ENCODE data around the gene NUTM2D. TPM values are rescaled to one million over a fixed set of nuclear protein-coding genes. Genes with fewer than 3 reads are reported as not detected.
"Not testable (repeated sequence)": the region's sequence is repeated elsewhere in the genome, so short reads cannot be mapped to it uniquely, and the experiment has no call there.

The NUTM2D gene
- total and polyA plus RNA-seq, 2 experiments from 2014 or later: 0.42 to 5.3 TPM

DNA sequence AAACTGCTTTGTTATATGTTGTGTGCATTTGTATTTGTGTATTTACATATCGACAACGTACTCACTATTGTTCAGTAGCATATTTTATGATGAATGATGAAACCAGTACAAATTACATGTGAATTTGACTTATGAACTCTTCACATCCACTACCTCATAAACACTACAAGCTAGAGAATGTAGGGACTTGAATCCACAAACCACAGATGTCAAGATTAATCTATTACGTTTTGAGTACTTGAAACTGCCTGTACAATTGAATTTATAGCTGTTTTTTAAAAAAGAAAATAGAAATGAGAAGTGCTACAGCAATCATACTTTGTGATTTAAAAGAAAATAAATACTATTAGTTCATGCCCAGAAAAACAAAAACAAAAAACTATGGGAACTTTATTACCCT, 4.7 kb upstream of the NUTM2D start:
- H3K9me3 ChIP-seq (ENCODE audit: low read depth); H3K36me3 ChIP-seq (replicated peaks; ENCODE audit: insufficient read depth, low read depth); H3K79me2 ChIP-seq; H3K4me1 ChIP-seq (ENCODE audit: insufficient read depth); H3K27me3 ChIP-seq; H4K20me1 ChIP-seq (ENCODE audit: insufficient read depth, poor library complexity, severe bottlenecking); H3K27ac ChIP-seq; H3K4me2 ChIP-seq; H2AFZ ChIP-seq; H3K4me3 ChIP-seq; H3K9me2 ChIP-seq (replicated peaks; ENCODE audit: insufficient read depth); DNase-seq (ENCODE audit: low spot score): not testable (repeated sequence)
- WGBS (ENCODE audit: low lambda C conversion rate, missing lambda C conversion rate): 75% methylated on average over 3 of the region's 3 CpGs

DNA sequence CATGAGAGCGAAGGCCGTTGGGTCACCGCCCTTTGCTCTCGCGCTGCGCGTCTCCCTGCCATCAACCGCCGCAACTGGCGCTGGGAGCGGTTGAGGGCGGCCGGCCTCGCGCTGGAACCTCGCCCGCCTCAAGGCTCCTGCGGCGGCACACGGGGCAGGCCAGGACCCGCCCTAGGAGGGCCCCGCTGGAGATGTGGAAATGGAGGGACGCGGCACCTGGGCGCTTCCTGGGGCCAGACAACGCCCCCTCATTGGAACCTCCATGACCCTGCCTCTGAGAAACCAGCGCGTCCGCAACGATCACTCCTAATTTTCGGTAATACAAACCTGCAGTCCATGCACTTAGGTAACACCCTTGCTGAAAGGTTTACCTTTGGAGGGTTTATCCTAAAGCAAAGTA, 2.4 kb upstream of the NUTM2D start:
- H3K27me3 ChIP-seq; H3K9me3 ChIP-seq (ENCODE audit: low read depth); H3K4me3 ChIP-seq; H3K4me2 ChIP-seq; H3K27ac ChIP-seq; H3K4me1 ChIP-seq (ENCODE audit: insufficient read depth); H4K20me1 ChIP-seq (ENCODE audit: insufficient read depth, poor library complexity, severe bottlenecking); DNase-seq (ENCODE audit: low spot score); H3K36me3 ChIP-seq (replicated peaks; ENCODE audit: insufficient read depth, low read depth); H2AFZ ChIP-seq; H3K79me2 ChIP-seq; H3K9me2 ChIP-seq (replicated peaks; ENCODE audit: insufficient read depth): not testable (repeated sequence)
- 99% methylated on average over 19 of the region's 31 CpGs for WGBS (ENCODE audit: low lambda C conversion rate, missing lambda C conversion rate)

DNA sequence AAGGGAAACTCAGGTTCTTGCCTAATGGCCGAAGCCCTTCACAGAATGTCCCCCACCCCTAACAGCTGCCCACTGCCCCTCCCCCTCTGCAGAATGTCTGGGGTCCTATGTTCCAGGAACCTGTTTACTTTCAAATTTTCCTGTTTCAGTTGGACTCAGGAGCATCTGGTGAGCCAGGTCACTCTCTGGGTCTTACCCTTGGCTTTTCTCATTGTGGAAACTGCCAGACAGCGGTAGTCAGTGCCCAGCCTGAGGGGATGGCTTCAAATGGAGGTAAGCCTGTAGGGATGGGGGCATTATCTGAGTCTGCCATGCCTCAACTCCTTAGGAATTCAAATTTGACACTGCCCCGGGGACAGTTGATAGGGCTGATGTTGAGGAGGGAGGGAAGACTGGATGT, 615 bp downstream of the NUTM2D start:
- not testable (repeated sequence) for H3K4me3 ChIP-seq

DNA sequence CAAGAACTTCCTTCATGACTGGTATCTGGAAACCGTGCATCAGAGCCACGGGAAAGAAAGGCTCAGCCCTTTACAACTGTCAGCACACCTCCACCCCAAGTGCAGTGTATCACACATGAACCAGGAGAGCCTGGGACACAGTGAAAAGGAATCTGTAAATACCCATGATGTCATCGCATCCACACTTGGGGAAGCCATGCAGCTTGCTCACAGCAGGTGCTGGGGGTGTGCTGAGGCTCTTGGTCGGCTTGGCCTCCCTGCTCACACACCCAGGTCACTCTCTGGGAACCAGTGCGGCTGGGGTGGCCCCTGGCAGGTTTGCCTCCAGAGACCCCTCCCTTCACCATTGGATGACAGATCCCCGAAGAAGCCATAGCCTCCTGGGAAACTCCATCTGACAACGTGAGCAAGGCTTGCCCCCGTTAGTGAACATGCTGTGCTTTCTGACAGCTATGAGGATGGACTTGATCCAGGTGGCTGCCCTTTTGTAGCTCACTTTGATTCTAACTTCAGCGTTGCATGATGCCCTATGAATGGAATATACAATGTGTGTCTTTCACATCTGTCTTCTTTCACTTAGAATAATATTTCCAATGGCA, 12.1 kb downstream of the NUTM2D start:
- H3K36me3 ChIP-seq (replicated peaks; ENCODE audit: insufficient read depth, low read depth); H3K27ac ChIP-seq; H4K20me1 ChIP-seq (ENCODE audit: insufficient read depth, poor library complexity, severe bottlenecking); H3K9me2 ChIP-seq (replicated peaks; ENCODE audit: insufficient read depth); DNase-seq (ENCODE audit: low spot score); H3K4me1 ChIP-seq (ENCODE audit: insufficient read depth); H2AFZ ChIP-seq; H3K27me3 ChIP-seq; H3K9me3 ChIP-seq (ENCODE audit: low read depth); H3K4me2 ChIP-seq; H3K79me2 ChIP-seq; H3K4me3 ChIP-seq: not testable (repeated sequence)
- 89% methylated on average over 6 of the region's 9 CpGs for WGBS (ENCODE audit: low lambda C conversion rate, missing lambda C conversion rate)

More for the DNA sequence above, 615 bp downstream of the NUTM2D start:
- not testable (repeated sequence) for H2AFZ ChIP-seq; DNase-seq (ENCODE audit: low spot score); H3K9me3 ChIP-seq (ENCODE audit: low read depth); H3K79me2 ChIP-seq; H3K27ac ChIP-seq; H3K9me2 ChIP-seq (replicated peaks; ENCODE audit: insufficient read depth); H3K4me1 ChIP-seq (ENCODE audit: insufficient read depth); H3K36me3 ChIP-seq (replicated peaks; ENCODE audit: insufficient read depth, low read depth); H3K27me3 ChIP-seq; H3K4me2 ChIP-seq; H4K20me1 ChIP-seq (ENCODE audit: insufficient read depth, poor library complexity, severe bottlenecking)
- WGBS (ENCODE audit: low lambda C conversion rate, missing lambda C conversion rate): 81% methylated on average over 2 of the region's 3 CpGs

DNA sequence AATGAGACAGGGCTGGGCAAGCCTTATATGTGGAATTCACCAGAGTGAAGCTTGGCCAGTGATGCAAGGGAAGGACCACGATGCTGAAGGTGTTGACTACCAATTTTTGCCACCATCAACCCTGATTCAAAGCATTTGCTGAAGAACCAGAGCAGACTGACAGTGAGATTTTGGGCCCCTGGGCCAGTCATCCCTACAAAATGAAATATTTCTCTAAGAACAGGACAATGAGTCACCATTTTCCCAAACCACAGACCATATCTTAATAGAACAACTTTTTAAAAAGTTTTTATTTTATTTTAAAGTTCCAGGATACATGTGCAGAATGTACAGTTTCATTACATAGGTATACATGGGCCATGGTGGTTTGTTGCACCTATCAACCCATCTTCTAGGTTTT, 16.5 kb downstream of the NUTM2D start:
- not testable (repeated sequence) for H3K79me2 ChIP-seq; H2AFZ ChIP-seq; H3K27me3 ChIP-seq; H3K4me3 ChIP-seq; H3K4me1 ChIP-seq (ENCODE audit: insufficient read depth); H3K36me3 ChIP-seq (replicated peaks; ENCODE audit: insufficient read depth, low read depth); H3K9me2 ChIP-seq (replicated peaks; ENCODE audit: insufficient read depth); DNase-seq (ENCODE audit: low spot score); H3K9me3 ChIP-seq (ENCODE audit: low read depth); H4K20me1 ChIP-seq (ENCODE audit: insufficient read depth, poor library complexity, severe bottlenecking); H3K4me2 ChIP-seq; H3K27ac ChIP-seq
- 73% methylated on average over 1 of the region's 1 CpG for WGBS (ENCODE audit: low lambda C conversion rate, missing lambda C conversion rate)

DNA sequence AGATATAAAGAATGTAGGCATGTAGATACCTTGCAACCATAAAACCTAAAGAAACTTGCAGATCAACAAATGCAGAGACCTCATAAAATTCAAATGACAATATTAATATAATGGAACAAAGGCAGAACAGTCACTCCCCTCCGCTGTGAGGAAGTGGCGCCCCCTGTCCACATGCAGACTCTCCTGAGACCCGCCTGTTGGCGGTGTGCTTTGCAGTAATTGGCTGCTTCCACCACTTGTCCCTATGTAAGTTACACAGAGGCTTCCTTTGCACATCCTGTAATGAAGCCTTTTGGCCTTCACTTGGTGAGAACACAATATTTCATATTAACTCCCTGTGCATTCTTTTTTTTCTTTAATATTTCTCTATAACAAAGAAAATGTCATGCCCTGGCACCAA, 21.6 kb downstream of the NUTM2D start:
- not testable (repeated sequence) for H3K9me2 ChIP-seq (replicated peaks; ENCODE audit: insufficient read depth); H3K79me2 ChIP-seq; H3K4me2 ChIP-seq; H3K36me3 ChIP-seq (replicated peaks; ENCODE audit: insufficient read depth, low read depth); H3K4me1 ChIP-seq (ENCODE audit: insufficient read depth); DNase-seq (ENCODE audit: low spot score); H4K20me1 ChIP-seq (ENCODE audit: insufficient read depth, poor library complexity, severe bottlenecking); H3K4me3 ChIP-seq; H3K27ac ChIP-seq; H2AFZ ChIP-seq; H3K27me3 ChIP-seq; H3K9me3 ChIP-seq (ENCODE audit: low read depth)
- WGBS (ENCODE audit: low lambda C conversion rate, missing lambda C conversion rate): 83% methylated on average over 4 of the region's 4 CpGs

DNA sequence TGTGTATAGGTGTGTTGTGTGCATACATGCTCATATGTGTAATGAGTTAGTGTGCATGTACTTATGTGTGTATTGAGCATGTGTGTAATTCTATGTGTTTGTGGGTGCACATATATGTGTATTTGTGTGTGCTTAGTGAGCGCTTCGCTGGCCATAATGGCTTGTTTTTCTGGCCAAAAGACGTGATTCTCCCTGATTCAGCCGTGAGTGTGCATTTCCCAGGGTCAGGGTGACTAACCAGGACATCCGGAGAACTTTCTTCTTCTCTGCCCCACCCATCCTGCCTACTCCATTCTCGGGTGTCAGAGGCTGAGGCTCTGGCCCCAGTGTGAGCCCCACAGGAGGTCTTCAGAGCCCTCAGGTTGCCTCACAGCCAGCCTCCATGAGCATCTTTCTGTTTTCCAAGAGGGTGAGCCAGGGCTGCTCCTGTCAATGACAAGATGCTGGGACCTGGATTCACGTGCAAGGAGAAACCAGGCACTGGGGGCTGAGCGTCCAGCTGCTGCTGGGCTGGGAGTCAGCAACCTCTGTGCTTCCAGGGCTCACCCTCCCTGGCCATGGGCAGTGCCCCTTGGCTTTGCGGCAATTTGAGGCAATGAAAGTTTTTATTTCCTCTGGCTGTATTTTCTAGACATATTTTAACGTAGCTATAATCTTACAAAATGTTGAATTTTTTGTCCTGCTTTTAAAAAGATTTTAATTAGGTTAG, 25.8 kb downstream of the NUTM2D start:
- DNase-seq (ENCODE audit: low spot score); H3K4me3 ChIP-seq; H3K27ac ChIP-seq; H3K4me2 ChIP-seq; H3K9me3 ChIP-seq (ENCODE audit: low read depth); H3K79me2 ChIP-seq; H3K4me1 ChIP-seq (ENCODE audit: insufficient read depth); H3K27me3 ChIP-seq; H3K9me2 ChIP-seq (replicated peaks; ENCODE audit: insufficient read depth); H3K36me3 ChIP-seq (replicated peaks; ENCODE audit: insufficient read depth, low read depth); H2AFZ ChIP-seq; H4K20me1 ChIP-seq (ENCODE audit: insufficient read depth, poor library complexity, severe bottlenecking): not testable (repeated sequence)
- 93% methylated on average over 7 of the region's 10 CpGs for WGBS (ENCODE audit: low lambda C conversion rate, missing lambda C conversion rate)

DNA sequence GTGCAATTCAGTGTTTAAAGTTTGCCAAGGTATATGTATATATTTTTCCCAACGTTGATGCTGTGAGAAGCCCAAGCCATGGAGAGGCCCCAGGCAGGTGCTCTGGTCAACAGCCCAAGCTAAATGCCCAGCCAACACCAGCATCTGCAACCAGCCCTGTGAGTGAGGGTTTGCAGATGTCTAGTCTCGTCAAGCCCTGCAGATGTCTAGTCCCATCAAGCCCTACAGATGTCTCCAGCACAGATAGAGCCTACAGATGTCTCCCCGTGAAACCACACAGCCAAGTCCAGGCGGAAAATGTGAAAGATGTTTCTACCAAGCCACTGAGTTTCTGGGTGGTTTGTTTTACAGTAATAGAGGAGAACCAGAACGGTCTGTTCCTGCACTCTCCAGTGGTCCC, 26.7 kb downstream of the NUTM2D start:
- H3K4me1 ChIP-seq (ENCODE audit: insufficient read depth); H2AFZ ChIP-seq; DNase-seq (ENCODE audit: low spot score); H3K9me3 ChIP-seq (ENCODE audit: low read depth); H3K27me3 ChIP-seq; H3K79me2 ChIP-seq; H3K4me3 ChIP-seq; H3K36me3 ChIP-seq (replicated peaks; ENCODE audit: insufficient read depth, low read depth); H3K4me2 ChIP-seq; H3K9me2 ChIP-seq (replicated peaks; ENCODE audit: insufficient read depth); H3K27ac ChIP-seq; H4K20me1 ChIP-seq (ENCODE audit: insufficient read depth, poor library complexity, severe bottlenecking): not testable (repeated sequence)
- WGBS (ENCODE audit: low lambda C conversion rate, missing lambda C conversion rate): 84% methylated on average over 5 of the region's 5 CpGs

DNA sequence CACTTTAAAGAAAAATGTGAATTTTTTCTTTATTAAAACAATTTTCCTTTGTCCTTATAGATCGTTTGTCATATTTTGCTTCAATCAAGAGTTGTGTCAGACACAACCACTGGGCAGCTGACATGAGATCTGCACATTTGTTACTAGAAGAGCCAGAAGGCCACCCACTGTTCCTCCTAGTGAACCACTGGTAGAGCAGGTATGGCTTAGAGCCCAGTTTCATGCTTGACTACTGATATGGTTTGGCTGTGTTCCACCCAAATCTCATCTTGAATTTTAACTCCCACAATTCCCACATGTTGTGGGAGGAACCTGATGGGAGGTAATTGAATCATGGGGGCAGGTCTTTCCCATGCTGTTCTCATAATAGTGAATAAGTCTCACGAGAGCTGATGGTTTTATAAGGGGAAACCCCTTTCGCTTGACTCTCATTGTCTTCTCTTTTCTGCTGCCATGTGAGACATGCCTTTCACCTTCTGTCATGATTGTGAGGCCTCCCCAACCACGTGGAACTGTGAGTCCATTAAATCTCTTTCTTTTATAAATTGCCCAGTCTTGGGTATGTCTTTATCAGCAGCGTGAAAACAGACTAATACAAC, 28.3 kb downstream of the NUTM2D start:
- not testable (repeated sequence) for H3K27ac ChIP-seq; H3K79me2 ChIP-seq; H3K4me3 ChIP-seq; H2AFZ ChIP-seq; H3K27me3 ChIP-seq; H3K4me1 ChIP-seq (ENCODE audit: insufficient read depth); H3K9me3 ChIP-seq (ENCODE audit: low read depth); DNase-seq (ENCODE audit: low spot score); H3K9me2 ChIP-seq (replicated peaks; ENCODE audit: insufficient read depth); H3K36me3 ChIP-seq (replicated peaks; ENCODE audit: insufficient read depth, low read depth); H4K20me1 ChIP-seq (ENCODE audit: insufficient read depth, poor library complexity, severe bottlenecking); H3K4me2 ChIP-seq
- WGBS (ENCODE audit: low lambda C conversion rate, missing lambda C conversion rate): 74% methylated on average over 5 of the region's 5 CpGs
